ENCODE data around the gene PTMA. TPM values are rescaled to one million over a fixed set of nuclear protein-coding genes. Genes with fewer than 3 reads are reported as not detected.

PTMA gene
- total and polyA plus RNA-seq, 9 of the 15 experiments (the other 6 are each of a cell fraction or from before 2014, with no cell fraction given), result 429 to 2,322 (median 1,578) TPM

DNA sequence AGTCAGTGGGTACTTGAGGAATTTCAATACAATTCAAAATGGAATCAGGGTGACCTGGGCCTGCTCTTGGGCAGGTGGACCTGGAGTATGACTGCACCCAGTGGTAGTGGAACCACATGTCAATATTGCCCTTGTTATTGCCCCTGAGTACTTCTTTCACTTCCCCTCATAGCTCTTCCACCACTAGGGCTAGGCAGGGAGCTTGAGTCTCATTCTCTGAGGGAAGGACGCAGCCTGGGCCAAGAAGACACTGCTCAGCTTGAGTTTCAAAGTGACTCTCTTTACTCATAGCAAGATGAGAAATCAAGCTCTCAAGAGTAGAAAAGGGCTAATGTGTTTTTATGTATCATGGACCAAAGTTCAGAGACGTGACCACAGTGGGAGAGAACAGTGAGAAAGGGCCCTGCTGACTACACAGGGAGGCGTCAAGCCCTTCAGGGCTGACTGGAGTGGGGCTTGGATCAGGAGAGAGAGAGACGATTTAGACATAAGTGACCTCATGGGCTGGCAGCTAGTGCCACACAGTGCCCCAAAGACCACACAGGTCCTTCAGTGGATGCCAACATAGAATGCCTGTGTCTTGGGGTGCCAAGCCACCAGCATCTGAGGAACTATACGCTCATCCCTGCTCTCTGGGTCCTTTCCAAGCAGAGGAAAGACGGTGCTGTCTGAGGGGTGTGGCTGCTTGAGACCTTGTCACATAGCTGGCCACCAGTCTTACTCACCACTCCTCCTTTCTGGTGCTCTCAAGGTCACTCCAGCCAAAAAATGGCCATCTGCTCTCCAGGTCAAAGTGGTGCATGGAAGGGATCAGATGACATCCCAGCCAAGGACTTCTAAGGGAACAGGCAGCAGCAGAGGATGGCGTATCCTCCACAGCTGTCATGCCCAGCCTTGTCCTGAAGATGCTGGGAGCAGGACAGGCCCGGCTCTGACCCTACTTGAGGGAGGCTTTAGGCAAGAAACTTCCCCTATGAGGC is 13.0 kb downstream of the PTMA start (continued):
- TF ChIP-seq, protein P1, sequence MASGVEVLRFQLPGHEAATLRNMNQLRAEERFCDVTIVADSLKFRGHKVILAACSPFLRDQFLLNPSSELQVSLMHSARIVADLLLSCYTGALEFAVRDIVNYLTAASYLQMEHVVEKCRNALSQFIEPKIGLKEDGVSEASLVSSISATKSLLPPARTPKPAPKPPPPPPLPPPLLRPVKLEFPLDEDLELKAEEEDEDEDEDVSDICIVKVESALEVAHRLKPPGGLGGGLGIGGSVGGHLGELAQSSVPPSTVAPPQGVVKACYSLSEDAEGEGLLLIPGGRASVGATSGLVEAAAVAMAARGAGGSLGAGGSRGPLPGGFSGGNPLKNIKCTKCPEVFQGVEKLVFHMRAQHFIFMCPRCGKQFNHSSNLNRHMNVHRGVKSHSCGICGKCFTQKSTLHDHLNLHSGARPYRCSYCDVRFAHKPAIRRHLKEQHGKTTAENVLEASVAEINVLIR (CRISPR knock-in tag; IDR thresholded peaks at IDR 0.05), result no peak
- TF ChIP-seq KDM1A (IDR thresholded peaks at IDR 0.05), result no peak
- no peak for TF ChIP-seq POLR2AphosphoS2 (IDR thresholded peaks at IDR 0.05; ENCODE audit: low read length)
- TF ChIP-seq, protein P2, sequence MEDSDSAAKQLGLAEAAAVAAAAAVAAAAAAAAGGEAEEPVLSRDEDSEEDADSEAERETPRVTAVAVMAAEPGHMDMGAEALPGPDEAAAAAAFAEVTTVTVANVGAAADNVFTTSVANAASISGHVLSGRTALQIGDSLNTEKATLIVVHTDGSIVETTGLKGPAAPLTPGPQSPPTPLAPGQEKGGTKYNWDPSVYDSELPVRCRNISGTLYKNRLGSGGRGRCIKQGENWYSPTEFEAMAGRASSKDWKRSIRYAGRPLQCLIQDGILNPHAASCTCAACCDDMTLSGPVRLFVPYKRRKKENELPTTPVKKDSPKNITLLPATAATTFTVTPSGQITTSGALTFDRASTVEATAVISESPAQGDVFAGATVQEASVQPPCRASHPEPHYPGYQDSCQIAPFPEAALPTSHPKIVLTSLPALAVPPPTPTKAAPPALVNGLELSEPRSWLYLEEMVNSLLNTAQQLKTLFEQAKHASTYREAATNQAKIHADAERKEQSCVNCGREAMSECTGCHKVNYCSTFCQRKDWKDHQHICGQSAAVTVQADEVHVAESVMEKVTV (CRISPR knock-in tag; IDR thresholded peaks at IDR 0.05), result no peak
- TF ChIP-seq TFE3 (CRISPR knock-in tag; IDR thresholded peaks at IDR 0.05), result no peak
- no peak for TF ChIP-seq THRB (CRISPR knock-in tag; conservative IDR thresholded peaks at IDR 0.05)
- no peak for TF ChIP-seq OTX1 (CRISPR knock-in tag; IDR thresholded peaks at IDR 0.05)

Measured in K562 (cell line).